Prostate gland (tissue), 2 donors: Measurements from ENCODE around the gene RALGPS1. TPM values are rescaled to one million over a fixed set of nuclear protein-coding genes. Genes with fewer than 3 reads are reported as not detected.

ENCODE experiments used
- DNase-seq: peaks from one replicate; pipeline ENCODE4 v3.0.0-alpha.2; 2019; ENCODE audit warnings: low spot score
- H3K27ac ChIP-seq, 2 donors: fragments of 200-600 bp; sonication (generic); 2 replicates each; pipeline ENCODE4 v1.5.1; 2017 to 2019
- H3K27me3 ChIP-seq: fragments of 200-600 bp; sonication (generic); replicated peaks from 2 replicates; pipeline ENCODE4 v1.5.1; 2019; ENCODE audit not compliant: insufficient read depth
- H3K36me3 ChIP-seq, 2 donors: fragments of 200-600 bp; sonication (generic); 1 replicate in 1 of 2; 2 replicates in 1 of 2; pipeline versions ENCODE4 v1.5.1 to v1.8.1; 2017 to 2019
- H3K4me1 ChIP-seq: fragments of 200-600 bp; sonication (generic); replicated peaks from 2 replicates; pipeline ENCODE4 v1.5.1; 2019
- H3K4me3 ChIP-seq, 2 donors: fragments of 200-600 bp; sonication (generic); 2 replicates each; pipeline ENCODE4 v1.5.1; 2017 to 2019
- H3K9me3 ChIP-seq: fragments of 200-600 bp; sonication (generic); 2 replicates; pipeline ENCODE4 v1.5.1; 2017
- CTCF ChIP-seq, 4 experiments: fragments of 200-600 bp in 2 of 4; fragments of 450-650 bp in 2 of 4; sonication (generic) in 2 of 4; IDR thresholded peaks; 1 replicate in 3 of 4; 2 replicates in 1 of 4; pipeline ENCODE4 v1.5.1; 2016 to 2019; ENCODE audit warnings: antibody characterized with exemption in 4 of 4, mild to moderate bottlenecking in 2 of 4, moderate library complexity in 2 of 4
- POLR2A ChIP-seq: fragments of 450-650 bp; IDR thresholded peaks from one replicate; pipeline ENCODE4 v1.6.1; 2016; ENCODE audit warnings: antibody characterized with exemption, mild to moderate bottlenecking
- POLR2AphosphoS5 ChIP-seq: sonication (generic); formaldehyde crosslinking; IDR thresholded peaks from one replicate; pipeline ENCODE4 v1.6.1; 2017; ENCODE audit warnings: antibody characterized with exemption
- WGBS: methylation state at CpG from one replicate; pipeline ENCODE4 v1.1.5; 2018; 5-methylcytosine and 5-hydroxymethylcytosine counted together
- intact Hi-C: fragments of 100-400 bp; cut with DNase I; formaldehyde crosslinking; loops from one replicate; pipeline ENCODE4 v1.14.2; 2022
- total RNA-seq, 2 donors: library from RNA; depleted of rRNA; stranded (reverse); fragments of >200 nt; gene quantifications; one replicate each; pipeline ENCODE4 v1.1.0, GENCODE V29; 2016

Gene RALGPS1
- total RNA-seq, 2 donors from 2014 or later, result 14.7 to 20.7 TPM

DNA sequence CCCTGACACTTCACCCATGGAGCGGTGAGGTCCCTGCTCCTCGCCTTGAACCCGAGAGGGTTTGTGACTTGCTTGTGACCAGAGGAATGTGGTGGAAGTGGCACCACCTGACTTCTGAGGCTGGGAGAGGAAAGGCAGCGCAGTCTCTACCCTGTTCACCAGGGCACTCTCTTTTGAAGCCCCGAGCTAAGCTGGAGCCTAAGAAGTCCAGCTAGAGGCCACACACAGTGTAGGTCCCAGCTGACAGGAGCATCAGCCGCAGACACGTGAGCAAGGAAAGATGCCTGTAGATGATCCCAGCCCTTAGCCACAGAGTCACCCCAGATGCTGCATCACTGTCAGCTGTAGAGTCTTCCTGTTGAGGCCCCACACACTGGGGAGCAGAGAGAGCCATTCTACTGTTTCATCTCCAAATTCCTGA is 209.5 kb downstream of the RALGPS1 start:
- Histone ChIP-seq H3K9me3 (no peaks in the 10 kb centered on the region), H3K4me1 (peaks cover 10% of the 10 kb centered on the region), H3K27ac (no peak overlapping the region), H3K27me3 (no peaks in the 10 kb centered on the region), H3K4me3 (no peak overlapping the region), H3K36me3 (no peaks in the 10 kb centered on the region)
- TF ChIP-seq POLR2A (no peak), CTCF (IDR thresholded peaks at IDR 0.05) (no peak)
- intact Hi-C loops, result no loop called here
- DNase-seq, result no peak
- WGBS, result 96% methylated on average over 6 of the region's 7 CpGs

DNA sequence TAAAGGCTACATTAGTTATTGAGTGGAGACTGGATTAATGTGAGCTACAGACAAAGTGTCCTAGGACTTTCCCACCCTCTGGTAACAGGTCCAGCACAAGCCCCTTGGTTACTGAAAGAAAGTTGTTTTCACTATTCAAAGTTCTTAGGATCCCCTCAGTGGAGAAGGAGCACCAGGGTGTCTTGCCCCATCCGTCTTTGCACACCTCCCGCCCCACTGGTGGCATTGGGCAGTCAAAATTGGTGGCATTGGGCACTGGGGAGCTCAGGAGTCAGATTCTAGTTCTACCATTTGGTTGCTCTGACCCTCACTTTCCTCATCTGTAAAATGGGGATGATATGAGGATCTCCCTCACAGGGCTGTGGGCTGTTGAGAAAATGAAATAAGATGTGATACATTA is 210.2 kb downstream of the RALGPS1 start:
- peaks cover 10% of the 10 kb centered on the region for H3K4me1 ChIP-seq
- intact Hi-C loops, result no loop called here
- no peaks in the 10 kb centered on the region for H3K27me3 ChIP-seq
- H3K27ac ChIP-seq, result no peak overlapping the region
- H3K4me3 ChIP-seq, result no peak overlapping the region
- H3K9me3 ChIP-seq, result no peaks in the 10 kb centered on the region
- no peak for DNase-seq
- WGBS, result 96% methylated on average over 2 of the region's 2 CpGs
- TF ChIP-seq CTCF (IDR thresholded peaks at IDR 0.05) (no peak), POLR2A (no peak), POLR2AphosphoS5 (no peak)
- no peaks in the 10 kb centered on the region for H3K36me3 ChIP-seq

DNA sequence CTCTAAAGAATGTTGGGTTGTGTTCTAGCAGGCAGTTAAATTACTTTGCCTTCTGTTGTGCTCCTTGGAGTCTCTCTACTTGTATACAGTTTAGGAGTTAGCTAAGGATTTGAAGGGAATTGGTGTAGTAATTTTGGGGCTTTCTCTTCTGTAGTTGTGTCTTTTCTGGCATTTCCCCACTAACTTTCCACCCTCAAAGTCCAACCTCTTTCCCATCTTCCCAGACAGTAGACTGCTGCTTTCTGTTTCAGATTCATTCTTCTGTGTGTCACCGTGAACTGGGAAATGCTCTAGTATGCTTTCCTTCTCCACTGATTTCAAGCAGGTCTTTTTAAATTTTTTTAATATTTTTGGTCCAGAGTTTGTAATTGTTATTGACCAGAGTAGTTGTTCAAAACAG is 212.4 kb downstream of the RALGPS1 start:
- no peak for DNase-seq
- Histone ChIP-seq H3K4me3 (no peak overlapping the region), H3K9me3 (no peaks in the 10 kb centered on the region), H3K27ac (no peak overlapping the region), H3K36me3 (no peaks in the 10 kb centered on the region), H3K27me3 (no peaks in the 10 kb centered on the region), H3K4me1 (peaks cover 6% of the 10 kb centered on the region)
- intact Hi-C loops, result no loop called here
- WGBS, result 86% methylated on average over 1 of the region's 1 CpG
- TF ChIP-seq POLR2A, result no peak

GRCh38 chr9:127128341-127129072 is 213.9 kb downstream of the RALGPS1 start:
- no peak overlapping the region for H3K4me3 ChIP-seq
- H3K27ac ChIP-seq, result no peak overlapping the region
- 61% methylated on average over 9 of the region's 9 CpGs for whole genome bisulfite sequencing
- no peaks in the 10 kb centered on the region for H3K36me3 ChIP-seq
- no peaks in the 10 kb centered on the region for H3K27me3 ChIP-seq
- H3K4me1 ChIP-seq, result peaks cover 9% of the 10 kb centered on the region
- intact Hi-C loops, result no loop called here
- H3K9me3 ChIP-seq, result no peaks in the 10 kb centered on the region
- no peak for TF ChIP-seq POLR2A
- TF ChIP-seq POLR2AphosphoS5, result no peak
- no peak for TF ChIP-seq CTCF (IDR thresholded peaks at IDR 0.05)
- no peak for DNase-seq

GRCh38 chr9:127129073-127129717 is 214.6 kb downstream of the RALGPS1 start:
- Histone ChIP-seq H3K27ac (no peak overlapping the region), H3K4me3 (no peak overlapping the region), H3K9me3 (no peaks in the 10 kb centered on the region), H3K36me3 (no peaks in the 10 kb centered on the region), H3K4me1 (peaks cover 13% of the 10 kb centered on the region), H3K27me3 (no peaks in the 10 kb centered on the region)
- TF ChIP-seq POLR2AphosphoS5 (no peak), CTCF (IDR thresholded peaks at IDR 0.05) (no peak), POLR2A (no peak)
- WGBS, result 85% methylated on average over 5 of the region's 5 CpGs
- intact Hi-C loops, result no loop called here
- no peak for DNase-seq
